ENCODE measurements around the gene TOM1. TPM values are rescaled to one million over a fixed set of nuclear protein-coding genes. Genes with fewer than 3 reads are reported as not detected.

TOM1 gene
- total RNA-seq, 2 experiments from 2014 or later: 211 to 219 TPM

DNA sequence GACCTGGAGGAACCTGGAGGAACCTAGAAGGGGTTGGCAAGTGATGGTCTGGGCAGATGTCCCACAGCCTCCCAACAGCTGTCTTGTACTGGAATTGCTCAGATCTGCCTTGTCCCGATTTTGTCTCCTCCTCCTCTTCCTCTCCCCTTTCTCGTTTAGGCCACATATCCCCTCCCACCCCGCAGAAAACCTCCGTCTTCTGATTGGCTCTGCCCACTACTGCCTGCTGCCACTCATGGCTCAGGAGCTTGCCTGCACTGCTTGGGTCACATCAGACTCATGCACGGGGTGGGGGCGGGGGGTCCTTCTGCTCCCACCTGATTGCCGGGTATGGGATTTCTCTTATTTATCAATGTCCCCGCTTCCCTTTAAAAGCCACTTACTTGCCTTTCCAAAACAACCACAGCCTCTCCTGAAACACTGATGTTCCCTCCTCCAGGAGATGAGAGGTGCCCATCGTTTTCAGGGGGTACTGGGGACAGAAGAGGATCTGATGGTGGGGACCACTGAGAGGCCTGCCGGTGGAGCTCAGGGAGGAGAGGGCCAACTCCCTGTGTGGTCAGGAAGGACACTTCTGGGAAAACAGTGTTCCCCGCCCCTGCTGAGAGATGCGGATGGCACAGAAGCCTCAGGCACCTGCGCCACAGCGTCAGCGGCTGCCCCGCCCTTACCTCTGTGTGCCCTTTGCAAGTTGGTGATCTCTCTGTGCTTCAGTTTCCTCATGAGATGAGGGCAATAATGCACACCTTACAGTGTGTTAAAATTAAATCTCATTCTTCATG is 14.7 kb downstream of the TOM1 start:
- Mint-ChIP-seq H3K27ac (peak overlapping the region; percentile 62), H3K4me1 (ENCODE audit: low read depth) (peaks cover 59% of the 10 kb centered on the region)
- peaks cover 68% of the 10 kb centered on the region for H3K4me1 ChIP-seq (ENCODE audit: insufficient read depth, low read length)

DNA sequence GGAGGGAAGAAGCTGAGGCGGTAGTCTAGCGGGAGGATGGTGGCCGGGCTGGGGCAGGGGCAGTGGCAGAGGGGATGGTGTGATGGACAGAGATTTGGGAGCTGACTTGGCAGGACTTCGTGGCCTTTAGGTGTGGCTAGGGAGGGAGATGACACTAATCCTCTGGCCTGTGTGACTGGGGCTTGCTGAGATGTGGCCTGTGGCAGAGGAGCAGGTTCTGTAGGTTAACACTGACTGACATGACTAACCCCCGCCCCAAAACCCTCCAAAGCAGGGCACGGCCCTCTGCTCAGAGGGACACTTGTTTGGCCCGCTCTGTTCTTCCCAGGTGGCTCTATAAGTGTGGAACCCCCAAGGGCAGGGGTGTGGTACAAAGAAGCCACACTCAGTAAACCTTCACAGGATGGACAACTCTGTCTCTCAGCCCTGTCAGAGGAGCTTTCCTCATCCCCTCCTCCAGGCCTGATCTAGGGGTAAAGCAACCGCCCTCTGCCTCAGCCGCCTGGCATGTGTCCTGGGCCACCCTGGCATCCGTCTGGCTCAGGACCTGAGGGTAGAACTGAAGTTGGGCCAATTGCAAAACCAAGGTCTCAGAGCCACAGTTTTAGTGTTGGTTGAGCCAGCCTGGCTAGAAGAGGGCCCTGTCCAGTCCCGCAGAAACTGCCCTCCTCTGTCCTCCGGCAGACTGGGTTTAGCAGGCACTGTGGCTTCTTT is 15.6 kb downstream of the TOM1 start:
- POLR2A ChIA-PET: no interaction called here
- TF ChIP-seq, protein P1, sequence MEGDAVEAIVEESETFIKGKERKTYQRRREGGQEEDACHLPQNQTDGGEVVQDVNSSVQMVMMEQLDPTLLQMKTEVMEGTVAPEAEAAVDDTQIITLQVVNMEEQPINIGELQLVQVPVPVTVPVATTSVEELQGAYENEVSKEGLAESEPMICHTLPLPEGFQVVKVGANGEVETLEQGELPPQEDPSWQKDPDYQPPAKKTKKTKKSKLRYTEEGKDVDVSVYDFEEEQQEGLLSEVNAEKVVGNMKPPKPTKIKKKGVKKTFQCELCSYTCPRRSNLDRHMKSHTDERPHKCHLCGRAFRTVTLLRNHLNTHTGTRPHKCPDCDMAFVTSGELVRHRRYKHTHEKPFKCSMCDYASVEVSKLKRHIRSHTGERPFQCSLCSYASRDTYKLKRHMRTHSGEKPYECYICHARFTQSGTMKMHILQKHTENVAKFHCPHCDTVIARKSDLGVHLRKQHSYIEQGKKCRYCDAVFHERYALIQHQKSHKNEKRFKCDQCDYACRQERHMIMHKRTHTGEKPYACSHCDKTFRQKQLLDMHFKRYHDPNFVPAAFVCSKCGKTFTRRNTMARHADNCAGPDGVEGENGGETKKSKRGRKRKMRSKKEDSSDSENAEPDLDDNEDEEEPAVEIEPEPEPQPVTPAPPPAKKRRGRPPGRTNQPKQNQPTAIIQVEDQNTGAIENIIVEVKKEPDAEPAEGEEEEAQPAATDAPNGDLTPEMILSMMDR (IDR thresholded peaks at IDR 0.05): no peak
- no peak overlapping the region for H3K27ac ChIP-seq (ENCODE audit: low read depth in 1 of 2, low read length in 2 of 2)
- Mint-ChIP-seq H3K27ac (peak overlapping the region; percentile 62), H3K4me3 (no peak overlapping the region), H3K4me1 (ENCODE audit: low read depth) (peaks cover 49% of the 10 kb centered on the region), H3K27me3 (no peaks in the 10 kb centered on the region), H3K9me3 (no peaks in the 10 kb centered on the region), H3K36me3 (ENCODE audit: low read depth) (peaks cover 22% of the 10 kb centered on the region)
- no peaks in the 10 kb centered on the region for H3K27me3 ChIP-seq (ENCODE audit: control insufficient read depth in 1 of 2, insufficient read depth in 2 of 2, low read length in 2 of 2)
- no peaks in the 10 kb centered on the region for H3K9me3 ChIP-seq (ENCODE audit: control insufficient read depth in 1 of 2, insufficient read depth in 1 of 2, low read length in 2 of 2)
- peak in 2 of 14 experiments; percentile 3 to 22 for DNase-seq
- peaks cover 59% of the 10 kb centered on the region for H3K4me1 ChIP-seq (ENCODE audit: insufficient read depth, low read length)
- intact Hi-C loops (cut with DNase I, micrococcal nuclease): no loop called here
- CTCF ChIA-PET: no interaction called here
- peaks cover 35% of the 10 kb centered on the region for H3K36me3 ChIP-seq (ENCODE audit: insufficient read depth, low read length)
- no peak for ATAC-seq (ENCODE audit: poor library complexity)
- no peak overlapping the region for H3K4me3 ChIP-seq (ENCODE audit: low read length)

More for the DNA sequence above, 14.7 kb downstream of the TOM1 start:
- no peak overlapping the region for H3K27ac ChIP-seq (ENCODE audit: low read depth in 1 of 2, low read length in 2 of 2)
- no peak overlapping the region for H3K4me3 ChIP-seq (ENCODE audit: low read length)
- intact Hi-C loops (cut with DNase I, micrococcal nuclease): no loop called here
- DNase-seq (peak in 2 of 14 experiments; percentile 17 to 45), ATAC-seq (ENCODE audit: poor library complexity) (no peak)
- H3K27me3 Mint-ChIP-seq: no peaks in the 10 kb centered on the region
- peaks cover 31% of the 10 kb centered on the region for H3K36me3 ChIP-seq (ENCODE audit: insufficient read depth, low read length)
- POLR2A ChIA-PET: interaction anchor here (1.9 kb wide), 1 partner anchor 15 kb away, joined by 10 read pairs; the partner anchor contains the start of gene TOM1
- H3K36me3 Mint-ChIP-seq (ENCODE audit: low read depth): peaks cover 21% of the 10 kb centered on the region
- H3K9me3 Mint-ChIP-seq: no peaks in the 10 kb centered on the region
- H3K27me3 ChIP-seq (ENCODE audit: control insufficient read depth in 1 of 2, insufficient read depth in 2 of 2, low read length in 2 of 2): no peaks in the 10 kb centered on the region
- CTCF ChIA-PET: interaction anchor here (1.2 to 1.9 kb wide), 2 partner anchors 16 to 57 kb away, joined by 4 read pairs; partner anchors contain the start of gene HMGXB4
- no peak overlapping the region for H3K4me3 Mint-ChIP-seq
- no peaks in the 10 kb centered on the region for H3K9me3 ChIP-seq (ENCODE audit: control insufficient read depth in 1 of 2, insufficient read depth in 1 of 2, low read length in 2 of 2)
- TF ChIP-seq, protein P1 (IDR thresholded peaks at IDR 0.05): no peak

DNA sequence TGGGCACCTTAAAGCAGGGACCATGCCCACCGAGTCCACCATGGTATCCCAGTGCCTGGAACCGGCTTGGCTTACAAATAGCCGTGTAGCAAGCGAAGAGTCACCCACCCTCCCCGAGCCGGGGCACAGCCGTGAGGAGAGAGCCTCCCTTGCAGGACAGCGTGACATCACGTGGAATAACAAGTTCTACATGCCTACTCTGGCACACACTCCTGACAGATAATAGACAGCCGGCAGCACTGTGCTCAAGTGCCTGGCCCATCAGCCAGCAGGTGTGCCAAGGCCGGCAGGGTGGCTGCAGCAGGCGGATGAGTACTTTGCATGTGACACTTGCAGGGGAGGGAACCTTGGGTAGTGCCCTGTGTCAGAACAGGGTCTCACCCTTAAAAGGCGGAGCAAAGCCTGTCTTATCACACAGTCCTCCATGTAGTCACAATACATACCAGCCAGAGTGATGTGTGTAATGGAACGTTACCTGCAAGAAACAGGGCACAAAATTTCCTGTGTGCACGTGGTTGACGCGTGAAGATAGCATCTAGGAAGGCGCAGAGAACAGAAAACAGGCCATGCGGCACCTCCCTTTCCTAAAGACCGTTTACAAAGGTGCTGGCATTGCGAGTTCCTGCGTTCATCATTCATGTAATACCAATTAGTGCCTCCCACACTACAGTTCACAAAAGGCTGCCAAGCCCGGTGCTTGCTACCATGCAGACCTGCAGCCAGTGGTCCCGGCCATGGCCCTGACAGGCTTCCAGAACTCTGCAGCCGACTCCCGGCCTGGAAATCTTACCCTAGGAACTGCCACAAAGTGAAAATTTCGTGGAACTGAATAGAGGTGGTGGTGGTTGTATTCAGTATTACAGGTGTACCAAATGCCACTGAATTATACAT is 16.4 kb downstream of the TOM1 start:
- Histone ChIP-seq H3K9me3 (ENCODE audit: control insufficient read depth in 1 of 2, insufficient read depth in 1 of 2, low read length in 2 of 2) (no peaks in the 10 kb centered on the region), H3K27ac (ENCODE audit: low read depth in 1 of 2, low read length in 2 of 2) (no peak overlapping the region), H3K36me3 (ENCODE audit: insufficient read depth, low read length) (peaks cover 40% of the 10 kb centered on the region), H3K4me3 (ENCODE audit: low read length) (no peak overlapping the region), H3K27me3 (ENCODE audit: control insufficient read depth in 1 of 2, insufficient read depth in 2 of 2, low read length in 2 of 2) (no peaks in the 10 kb centered on the region), H3K4me1 (ENCODE audit: insufficient read depth, low read length) (peaks cover 51% of the 10 kb centered on the region)
- POLR2A ChIA-PET: no interaction called here
- CTCF ChIA-PET: no interaction called here
- peak; percentile 60 for ATAC-seq (ENCODE audit: poor library complexity)
- Mint-ChIP-seq H3K4me1 (ENCODE audit: low read depth) (peaks cover 41% of the 10 kb centered on the region), H3K27me3 (no peaks in the 10 kb centered on the region), H3K36me3 (ENCODE audit: low read depth) (peaks cover 22% of the 10 kb centered on the region), H3K27ac (no peak overlapping the region), H3K4me3 (peak overlapping the region; percentile 7), H3K9me3 (no peaks in the 10 kb centered on the region)
- DNase-seq: peak in 3 of 14 experiments; percentile 20 to 40 (median 31)
- TF ChIP-seq, protein P1 (IDR thresholded peaks at IDR 0.05): no peak
- intact Hi-C loops (cut with DNase I, micrococcal nuclease): no loop called here

All from CD4-positive, alpha-beta T cell (primary cell).